Tibial nerve (tissue), 4 donors: ENCODE measurements around the gene TEKT5. TPM values are rescaled to one million over a fixed set of nuclear protein-coding genes. Genes with fewer than 3 reads are reported as not detected.

Source experiments
- DNase-seq, 2 donors: peaks; one replicate each; pipeline ENCODE4 v3.0.0-alpha.2; 2019; ENCODE audit warnings: low spot score in 2 of 2
- H3K27ac ChIP-seq, 4 donors: fragments of 200-600 bp; sonication (generic) in 3 of 4; one replicate each; pipeline ENCODE4 v1.5.1; 2017 to 2019; ENCODE audit warnings: mild to moderate bottlenecking in 1 of 4
- H3K27me3 ChIP-seq, 2 donors: fragments of 200-600 bp; sonication (generic) in 1 of 2; one replicate each; pipeline versions ENCODE4 v1.5.1 to v1.6.0; 2017 to 2019
- H3K36me3 ChIP-seq, 3 donors: fragments of 200-600 bp; sonication (generic); one replicate each; pipeline ENCODE4 v1.5.1; 2018 to 2019
- H3K4me1 ChIP-seq, 4 donors: fragments of 200-600 bp; sonication (generic) in 3 of 4; one replicate each; pipeline ENCODE4 v1.5.1; 2017 to 2019
- H3K4me3 ChIP-seq, 4 donors: fragments of 200-600 bp; sonication (generic) in 3 of 4; one replicate each; pipeline ENCODE4 v1.5.1; 2017 to 2019; ENCODE audit warnings: mild to moderate bottlenecking in 1 of 4, moderate library complexity in 1 of 4
- H3K9me3 ChIP-seq, 4 donors: fragments of 200-600 bp; sonication (generic) in 3 of 4; one replicate each; pipeline ENCODE4 v1.5.1; 2017 to 2019
- CTCF ChIP-seq, 5 experiments: fragments of 200-600 bp in 3 of 5; fragments of 450-650 bp in 2 of 5; sonication (generic) in 3 of 5; IDR thresholded peaks; one replicate each; pipeline ENCODE4 v1.5.1; 2016 to 2019; ENCODE audit warnings: antibody characterized with exemption in 5 of 5, mild to moderate bottlenecking in 3 of 5, moderate library complexity in 2 of 5
- EP300 ChIP-seq, 2 donors: sonication (generic); formaldehyde crosslinking; IDR thresholded peaks; one replicate each; pipeline ENCODE4 v1.6.1; 2017; ENCODE audit warnings: antibody characterized with exemption in 2 of 2, mild to moderate bottlenecking in 1 of 2
- POLR2A ChIP-seq, 2 donors: fragments of 450-650 bp; IDR thresholded peaks; one replicate each; pipeline ENCODE4 v1.6.1; 2017; ENCODE audit warnings: antibody characterized with exemption in 2 of 2, mild to moderate bottlenecking in 2 of 2, moderate library complexity in 2 of 2
- WGBS, 2 donors: methylation state at CpG; one replicate each; pipeline ENCODE4 v1.1.5; 2018; 5-methylcytosine and 5-hydroxymethylcytosine counted together
- total RNA-seq, 4 donors: library from RNA; depleted of rRNA; stranded (reverse); fragments of >200 nt; gene quantifications; one replicate each; pipeline ENCODE4 v1.1.0, GENCODE V29; 2016

Gene TEKT5
- total RNA-seq, 4 donors from 2014 or later = not detected

- 53 to 60% methylated on average over 6 of the region's 6 CpGs for WGBS, 2 donors
- DNase-seq = no peak
- peaks cover 0 to 6% (median 0%) of the 10 kb centered on the region in 4 donors for H3K9me3 ChIP-seq
- H3K36me3 ChIP-seq = no peaks in the 10 kb centered on the region
- H3K4me1 ChIP-seq = no peaks in the 10 kb centered on the region
- H3K27me3 ChIP-seq = no peaks in the 10 kb centered on the region
- TF ChIP-seq EP300 (IDR thresholded peaks at IDR 0.05) (no peak), CTCF (IDR thresholded peaks at IDR 0.05) (no peak), POLR2A (IDR thresholded peaks at IDR 0.05) (no peak)
- H3K27ac ChIP-seq = no peak overlapping the region
- no peak overlapping the region for H3K4me3 ChIP-seq
These were observed 52.5 kb downstream of the TEKT5 start for GRCh38 chr16:10641953-10642949.

GRCh38 chr16:10641555-10641952 lies 53.2 kb downstream of the TEKT5 start:
- WGBS, 2 donors = 88 to 90% methylated on average over 7 of the region's 7 CpGs
- DNase-seq = no peak
- Histone ChIP-seq H3K4me3 (no peak overlapping the region), H3K4me1 (no peaks in the 10 kb centered on the region), H3K27ac (no peak overlapping the region), H3K9me3 (peaks cover 0 to 6% (median 0%) of the 10 kb centered on the region in 4 donors), H3K36me3 (no peaks in the 10 kb centered on the region), H3K27me3 (no peaks in the 10 kb centered on the region)
- TF ChIP-seq EP300 (IDR thresholded peaks at IDR 0.05) (no peak), POLR2A (IDR thresholded peaks at IDR 0.05) (no peak), CTCF (IDR thresholded peaks at IDR 0.05) (no peak)

GRCh38 chr16:10640934-10641333 lies 53.8 kb downstream of the TEKT5 start:
- DNase-seq = no peak
- Histone ChIP-seq H3K4me3 (no peak overlapping the region), H3K9me3 (peaks cover 0 to 6% (median 0%) of the 10 kb centered on the region in 4 donors), H3K36me3 (no peaks in the 10 kb centered on the region), H3K27me3 (no peaks in the 10 kb centered on the region), H3K4me1 (no peaks in the 10 kb centered on the region), H3K27ac (no peak overlapping the region)
- TF ChIP-seq POLR2A (IDR thresholded peaks at IDR 0.05) (no peak), EP300 (IDR thresholded peaks at IDR 0.05) (no peak), CTCF (IDR thresholded peaks at IDR 0.05) (no peak)
- 89 to 94% methylated on average over 3 of the region's 3 CpGs for WGBS, 2 donors

- no peak for TF ChIP-seq POLR2A (IDR thresholded peaks at IDR 0.05)
- no peak for TF ChIP-seq EP300 (IDR thresholded peaks at IDR 0.05)
- TF ChIP-seq CTCF (IDR thresholded peaks at IDR 0.05) = no peak
- Histone ChIP-seq H3K4me1 (no peaks in the 10 kb centered on the region), H3K27ac (no peak overlapping the region), H3K27me3 (no peaks in the 10 kb centered on the region), H3K9me3 (peaks cover 0 to 15% (median 0%) of the 10 kb centered on the region in 4 donors), H3K36me3 (no peaks in the 10 kb centered on the region), H3K4me3 (no peak overlapping the region)
- DNase-seq = no peak
- 71 to 72% methylated on average over 6 of the region's 6 CpGs for WGBS, 2 donors
These were observed 56.6 kb downstream of the TEKT5 start for GRCh38 chr16:10638101-10638500.

- H3K4me3 ChIP-seq = no peak overlapping the region
- TF ChIP-seq CTCF (IDR thresholded peaks at IDR 0.05) = no peak
- TF ChIP-seq POLR2A (IDR thresholded peaks at IDR 0.05) = no peak
- no peak for TF ChIP-seq EP300 (IDR thresholded peaks at IDR 0.05)
- no peak for DNase-seq
- H3K4me1 ChIP-seq = no peaks in the 10 kb centered on the region
- H3K36me3 ChIP-seq = no peaks in the 10 kb centered on the region
- peaks cover 0 to 15% (median 0%) of the 10 kb centered on the region in 4 donors for H3K9me3 ChIP-seq
- 61 to 62% methylated on average over 6 of the region's 6 CpGs for WGBS, 2 donors
- no peak overlapping the region for H3K27ac ChIP-seq
- no peaks in the 10 kb centered on the region for H3K27me3 ChIP-seq
These were observed 57.2 kb downstream of the TEKT5 start for GRCh38 chr16:10637337-10638037.
